GM12892 (cell line): ENCODE data around the gene DCTN2.

Source experiments
- DNase-seq: peaks from one replicate; pipeline ENCODE4 v3.0.0; 2011; ENCODE audit not compliant: insufficient read length
- FAIRE-seq: peaks from 2 replicates; lab custom pipeline; 2011; peaks lifted over from hg19 to GRCh38; lab: Jason Lieb, UNC
- POLR2A ChIP-seq: IDR thresholded peaks from 2 replicates; pipeline ENCODE4 v1.6.1; 2011; ENCODE audit warnings: low read depth, low read length, control low read depth
- POLR2AphosphoS5 ChIP-seq: IDR thresholded peaks from 2 replicates; pipeline ENCODE4 v1.6.1; 2011; ENCODE audit warnings: low read depth, low read length, control low read depth
- TAF1 ChIP-seq: IDR thresholded peaks from 2 replicates; pipeline ENCODE4 v1.6.1; 2011; ENCODE audit warnings: low read depth, mild to moderate bottlenecking, control low read depth, low read length, borderline replicate concordance

Gene DCTN2

GRCh38 chr12:57545809-57546437, 1.1 kb downstream of the DCTN2 start:
- no peak for TF ChIP-seq POLR2AphosphoS5
- TF ChIP-seq POLR2A = no peak
- TF ChIP-seq TAF1 = no peak
- no peak for DNase-seq
- FAIRE-seq = no peak

GRCh38 chr12:57543581-57543980, 3.4 kb downstream of the DCTN2 start:
- FAIRE-seq = no peak
- no peak for TF ChIP-seq POLR2AphosphoS5
- TF ChIP-seq POLR2A = no peak
- TF ChIP-seq TAF1 = no peak
- DNase-seq = no peak

- no peak for FAIRE-seq
- no peak for TF ChIP-seq POLR2AphosphoS5
- no peak for TF ChIP-seq TAF1
- no peak for TF ChIP-seq POLR2A
- no peak for DNase-seq
Measured at GRCh38 chr12:57541717-57542116, 5.3 kb downstream of the DCTN2 start.

- TF ChIP-seq POLR2A = no peak
- TF ChIP-seq POLR2AphosphoS5 = no peak
- no peak for TF ChIP-seq TAF1
- FAIRE-seq (no peak), DNase-seq (no peak)
Measured at GRCh38 chr12:57541001-57541400, 6.0 kb downstream of the DCTN2 start.

- no peak for TF ChIP-seq POLR2A
- no peak for DNase-seq
- no peak for FAIRE-seq
Measured at GRCh38 chr12:57539134-57539768, 7.7 kb downstream of the DCTN2 start.

- FAIRE-seq = no peak
- no peak for DNase-seq
- TF ChIP-seq TAF1 (no peak), POLR2AphosphoS5 (no peak), POLR2A (no peak)
Measured at GRCh38 chr12:57536597-57536942, 10.4 kb downstream of the DCTN2 start.

GRCh38 chr12:57535764-57536596, 11.0 kb downstream of the DCTN2 start:
- DNase-seq (no peak), FAIRE-seq (no peak)
- TF ChIP-seq POLR2A = no peak
- TF ChIP-seq POLR2AphosphoS5 = no peak
- TF ChIP-seq TAF1 = no peak

- TF ChIP-seq TAF1 (no peak), POLR2AphosphoS5 (no peak), POLR2A (no peak)
- FAIRE-seq = no peak
- DNase-seq = no peak
Measured at GRCh38 chr12:57534991-57535543, 11.9 kb downstream of the DCTN2 start.

- TF ChIP-seq POLR2A (no peak), POLR2AphosphoS5 (no peak), TAF1 (no peak)
- no peak for DNase-seq
- FAIRE-seq = no peak
Measured at GRCh38 chr12:57534250-57534649, 12.7 kb downstream of the DCTN2 start.

- DNase-seq (no peak), FAIRE-seq (no peak)
- TF ChIP-seq TAF1 (no peak), POLR2AphosphoS5 (no peak), POLR2A (no peak)
Measured at GRCh38 chr12:57533108-57533507, 13.9 kb downstream of the DCTN2 start.

GRCh38 chr12:57531836-57532235, 15.2 kb downstream of the DCTN2 start:
- TF ChIP-seq POLR2AphosphoS5 (no peak), POLR2A (no peak), TAF1 (no peak)

More at GRCh38 chr12:57531836-57532235, 15.2 kb downstream of the DCTN2 start:
- DNase-seq (no peak), FAIRE-seq (no peak)
